Left cardiac atrium (tissue), 4 donors: ENCODE measurements around the gene USP4. TPM values are rescaled to one million over a fixed set of nuclear protein-coding genes. Genes with fewer than 3 reads are reported as not detected.
"Not testable (repeated sequence)": the region's sequence is repeated elsewhere in the genome, so short reads cannot be mapped to it uniquely, and the experiment has no call there.

Experiments used
- ATAC-seq, 2 donors: fragments of 200-7000 bp; cut with Tn5 transposase; one replicate each; pipeline ENCODE4 v1.9.1; 2020; ENCODE audit warnings: mild to moderate bottlenecking in 2 of 2, moderate library complexity in 2 of 2
- DNase-seq: peaks from one replicate; pipeline ENCODE4 v3.0.0-alpha.2; 2020
- intact Hi-C, 2 donors: fragments of 100-400 bp; cut with DNase I; formaldehyde crosslinking; loops; one replicate each; pipeline versions ENCODE4 v1.14.1 to v1.15.1; 2022 to 2023
- total RNA-seq, 2 donors: library from RNA; stranded (reverse); fragmentation: NEBNext Ultra II Directional; extraction: Animal tissue kit (Norgen Biotek cat#: 25700); gene quantifications; one replicate each; pipeline ENCODE4 v1.2.1, GENCODE V29; 2021
- donor health status: DM: no; HTN: yes; CAD: no.
- donor health status: DM: no; HTN: yes; CAD: no; lungs with severe emphysema.
- donor health status: DM: yes; HTN: yes; CAD: no.
- donor health status: Dilated cardiomyopathy.

USP4 gene
- total RNA-seq, 2 donors from 2014 or later, result 37.1 to 45.5 TPM

GRCh38 chr3:49265661-49266386 lies 74.0 kb downstream of the USP4 start:
- intact Hi-C loops, result no loop called here
- ATAC-seq (peak in 1 of 2 donors; percentile 39), DNase-seq (no peak)

GRCh38 chr3:49263159-49263889 lies 76.5 kb downstream of the USP4 start:
- ATAC-seq (peak in 1 of 2 donors; percentile 21), DNase-seq (no peak)
- intact Hi-C loops, result no loop called here

- ATAC-seq, result no peak
- no peak for DNase-seq
- intact Hi-C loops, result no loop called here
Measured at GRCh38 chr3:49260806-49261324, 79.0 kb downstream of the USP4 start.

GRCh38 chr3:49257187-49257586 lies 82.7 kb downstream of the USP4 start:
- intact Hi-C loops, result no loop called here
- ATAC-seq (peak in 1 of 2 donors; percentile 48), DNase-seq (no peak)

- DNase-seq, result no peak
- no peak for ATAC-seq
Measured at GRCh38 chr3:49255718-49256511, 83.9 kb downstream of the USP4 start.

GRCh38 chr3:49255112-49255511 lies 84.7 kb downstream of the USP4 start:
- intact Hi-C loops, result no loop called here
- no peak for DNase-seq
- no peak for ATAC-seq

More at GRCh38 chr3:49255718-49256511, 83.9 kb downstream of the USP4 start:
- intact Hi-C loops, result no loop called here

GRCh38 chr3:49253512-49253911 lies 86.3 kb downstream of the USP4 start:
- intact Hi-C loops, result no loop called here
- DNase-seq (no peak), ATAC-seq (no peak)

GRCh38 chr3:49248840-49249227 lies 91.0 kb downstream of the USP4 start:
- peak; percentile 94 to 96 for ATAC-seq
- no peak for DNase-seq
- intact Hi-C loops, result no loop called here

- ATAC-seq (peak in 1 of 2 donors; percentile 53), DNase-seq (no peak)
- intact Hi-C loops, result no loop called here
Measured at GRCh38 chr3:49244581-49245205, 95.2 kb downstream of the USP4 start.

GRCh38 chr3:49240091-49240490 lies 99.8 kb downstream of the USP4 start:
- intact Hi-C loops, DNase-seq, ATAC-seq: not testable (repeated sequence)

GRCh38 chr3:49238274-49239127 lies 101.4 kb downstream of the USP4 start:
- ATAC-seq (peak; percentile 85 to 86), DNase-seq (no peak)
- intact Hi-C loops, result no loop called here

GRCh38 chr3:49237344-49237743 lies 102.5 kb downstream of the USP4 start:
- intact Hi-C loops, result no loop called here
- ATAC-seq (no peak), DNase-seq (no peak)

GRCh38 chr3:49236226-49236625 lies 103.6 kb downstream of the USP4 start:
- no peak for DNase-seq
- intact Hi-C loops, result no loop called here
- ATAC-seq, result no peak

- ATAC-seq, intact Hi-C loops, DNase-seq: not testable (repeated sequence)
Measured at GRCh38 chr3:49228817-49229216, 111.0 kb downstream of the USP4 start.
